A673 (cell line): ENCODE data around the gene ZNF397.

ENCODE experiments used
- EZH2 ChIP-seq: fragments of 200-600 bp; sonication (generic); IDR thresholded peaks from 2 replicates; pipeline ENCODE4 v1.6.1; 2017; ENCODE audit warnings: borderline replicate concordance, low read depth, mild to moderate bottlenecking, mixed read lengths, antibody characterized with exemption, low read length; ENCODE audit not compliant: poor library complexity, severe bottlenecking
- TF ChIP-seq, protein P1 (sequence below): fragments of 300-800, 200-600 bp; sonication (generic); conservative IDR thresholded peaks from 2 replicates; pipeline ENCODE4 v1.5.1; 2017; ENCODE audit warnings: low read depth, mild to moderate bottlenecking, antibody characterized with exemption, low read length, moderate library complexity, mixed read lengths

DNA sequence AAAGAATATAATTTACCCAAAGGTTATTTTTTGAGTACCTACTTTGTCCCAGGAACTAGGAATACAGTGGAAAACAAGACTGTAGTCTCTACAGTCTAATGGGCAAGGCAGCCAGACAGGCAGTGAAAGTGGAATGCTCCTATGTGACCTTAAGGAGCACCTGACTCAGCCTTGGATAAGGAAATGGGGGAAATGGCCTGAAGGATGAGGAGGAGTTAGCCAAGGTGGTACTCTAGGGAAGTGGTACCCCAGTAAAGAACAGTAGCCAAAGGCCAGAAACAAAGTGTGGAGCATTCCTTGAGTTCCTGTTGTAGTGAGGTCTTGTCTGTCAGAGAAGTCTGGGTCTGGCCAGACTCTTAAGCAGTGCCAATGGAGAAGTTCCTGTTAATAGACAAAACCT is 6.0 kb downstream of the ZNF397 start:
- TF ChIP-seq, protein P1, sequence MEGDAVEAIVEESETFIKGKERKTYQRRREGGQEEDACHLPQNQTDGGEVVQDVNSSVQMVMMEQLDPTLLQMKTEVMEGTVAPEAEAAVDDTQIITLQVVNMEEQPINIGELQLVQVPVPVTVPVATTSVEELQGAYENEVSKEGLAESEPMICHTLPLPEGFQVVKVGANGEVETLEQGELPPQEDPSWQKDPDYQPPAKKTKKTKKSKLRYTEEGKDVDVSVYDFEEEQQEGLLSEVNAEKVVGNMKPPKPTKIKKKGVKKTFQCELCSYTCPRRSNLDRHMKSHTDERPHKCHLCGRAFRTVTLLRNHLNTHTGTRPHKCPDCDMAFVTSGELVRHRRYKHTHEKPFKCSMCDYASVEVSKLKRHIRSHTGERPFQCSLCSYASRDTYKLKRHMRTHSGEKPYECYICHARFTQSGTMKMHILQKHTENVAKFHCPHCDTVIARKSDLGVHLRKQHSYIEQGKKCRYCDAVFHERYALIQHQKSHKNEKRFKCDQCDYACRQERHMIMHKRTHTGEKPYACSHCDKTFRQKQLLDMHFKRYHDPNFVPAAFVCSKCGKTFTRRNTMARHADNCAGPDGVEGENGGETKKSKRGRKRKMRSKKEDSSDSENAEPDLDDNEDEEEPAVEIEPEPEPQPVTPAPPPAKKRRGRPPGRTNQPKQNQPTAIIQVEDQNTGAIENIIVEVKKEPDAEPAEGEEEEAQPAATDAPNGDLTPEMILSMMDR, result no peak
- TF ChIP-seq EZH2, result no peak
